ENCODE data around the gene SLC26A9. TPM values are rescaled to one million over a fixed set of nuclear protein-coding genes. Genes with fewer than 3 reads are reported as not detected.

SLC26A9 gene
- total RNA-seq, 1 donor from 2014 or later: not detected

DNA sequence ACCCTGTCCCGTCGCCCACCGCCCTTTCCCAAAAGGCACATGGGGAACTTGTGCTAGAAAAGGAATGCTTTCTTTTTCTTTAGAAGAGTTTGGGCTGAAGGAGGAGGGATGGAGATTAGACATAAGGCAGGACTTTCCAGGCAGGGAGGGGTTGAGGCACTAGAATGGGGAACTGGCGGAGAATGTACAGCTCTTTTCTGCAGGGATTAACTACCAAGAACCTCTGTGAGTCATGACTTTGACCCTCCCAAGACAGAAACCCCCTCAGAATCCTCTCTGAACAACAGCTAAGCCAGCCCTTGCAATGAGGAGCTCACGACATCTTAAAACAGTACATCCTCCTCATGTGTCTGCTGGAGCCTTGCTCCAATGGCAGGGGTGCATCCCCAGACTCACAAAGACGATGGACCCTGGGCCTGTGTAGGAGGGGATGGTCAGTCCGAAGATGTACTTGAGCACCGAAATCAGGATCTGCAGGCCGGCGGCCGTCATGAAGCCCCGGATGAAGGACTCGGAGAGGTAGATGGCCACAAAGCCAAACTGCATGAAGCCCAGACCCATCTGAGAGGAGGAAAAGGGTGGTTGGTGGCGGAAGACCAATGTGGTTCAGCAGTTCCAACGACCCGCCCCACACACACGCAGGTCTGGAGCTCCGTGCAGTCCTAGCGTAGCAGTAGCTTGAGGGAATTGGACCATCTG lies 13.6 kb downstream of the SLC26A9 start:
- CTCF ChIA-PET: interaction anchor here (1.1 kb wide), 1 partner anchor 48 kb away, joined by 3 read pairs; no protein-coding TSS in a partner anchor
- Mint-ChIP-seq H3K36me3 (ENCODE audit: low read depth) (no peaks in the 10 kb centered on the region), H3K4me1 (no peaks in the 10 kb centered on the region), H3K27ac (no peak overlapping the region), H3K27me3 (peaks cover 4% of the 10 kb centered on the region), H3K4me3 (no peak overlapping the region), H3K9me3 (no peaks in the 10 kb centered on the region)
- ATAC-seq (ENCODE audit: low read depth) (no peak), DNase-seq (no peak)
- POLR2A ChIA-PET: interaction anchor here (0.6 to 0.7 kb wide), 2 partner anchors 11 to 899 kb away, joined by 3 read pairs; no protein-coding TSS in a partner anchor
- TF ChIP-seq, protein P1, sequence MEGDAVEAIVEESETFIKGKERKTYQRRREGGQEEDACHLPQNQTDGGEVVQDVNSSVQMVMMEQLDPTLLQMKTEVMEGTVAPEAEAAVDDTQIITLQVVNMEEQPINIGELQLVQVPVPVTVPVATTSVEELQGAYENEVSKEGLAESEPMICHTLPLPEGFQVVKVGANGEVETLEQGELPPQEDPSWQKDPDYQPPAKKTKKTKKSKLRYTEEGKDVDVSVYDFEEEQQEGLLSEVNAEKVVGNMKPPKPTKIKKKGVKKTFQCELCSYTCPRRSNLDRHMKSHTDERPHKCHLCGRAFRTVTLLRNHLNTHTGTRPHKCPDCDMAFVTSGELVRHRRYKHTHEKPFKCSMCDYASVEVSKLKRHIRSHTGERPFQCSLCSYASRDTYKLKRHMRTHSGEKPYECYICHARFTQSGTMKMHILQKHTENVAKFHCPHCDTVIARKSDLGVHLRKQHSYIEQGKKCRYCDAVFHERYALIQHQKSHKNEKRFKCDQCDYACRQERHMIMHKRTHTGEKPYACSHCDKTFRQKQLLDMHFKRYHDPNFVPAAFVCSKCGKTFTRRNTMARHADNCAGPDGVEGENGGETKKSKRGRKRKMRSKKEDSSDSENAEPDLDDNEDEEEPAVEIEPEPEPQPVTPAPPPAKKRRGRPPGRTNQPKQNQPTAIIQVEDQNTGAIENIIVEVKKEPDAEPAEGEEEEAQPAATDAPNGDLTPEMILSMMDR (IDR thresholded peaks at IDR 0.05): no peak
- intact Hi-C loops (cut with micrococcal nuclease): no loop called here

DNA sequence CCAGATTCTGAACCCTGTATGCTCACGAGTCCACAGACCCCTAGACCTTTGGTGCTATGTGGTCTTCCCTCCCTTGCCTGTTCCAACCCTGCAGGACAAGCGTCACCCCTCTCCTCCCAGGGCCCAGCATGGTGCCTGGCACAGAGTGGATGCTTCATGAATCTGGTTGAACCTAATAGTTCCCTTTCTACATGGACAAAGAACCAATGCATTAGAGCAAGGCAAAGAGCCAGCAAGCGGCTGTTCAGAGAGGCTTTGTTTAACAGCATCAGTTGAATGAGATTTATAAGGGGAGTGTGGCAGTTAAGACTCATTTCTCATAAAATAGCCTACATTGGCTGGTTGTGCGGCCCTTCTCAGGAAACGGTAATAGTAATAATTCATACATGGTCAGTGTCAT lies 14.9 kb downstream of the SLC26A9 start:
- DNase-seq (no peak), ATAC-seq (ENCODE audit: low read depth) (no peak)
- no peak overlapping the region for H3K4me3 Mint-ChIP-seq
- no peaks in the 10 kb centered on the region for H3K4me1 Mint-ChIP-seq
- H3K9me3 Mint-ChIP-seq: no peaks in the 10 kb centered on the region
- CTCF ChIA-PET: no interaction called here
- intact Hi-C loops (cut with micrococcal nuclease): no loop called here
- no peaks in the 10 kb centered on the region for H3K36me3 Mint-ChIP-seq (ENCODE audit: low read depth)
- H3K27me3 Mint-ChIP-seq: no peaks in the 10 kb centered on the region
- POLR2A ChIA-PET: no interaction called here
- TF ChIP-seq, protein P1 (IDR thresholded peaks at IDR 0.05): no peak
- no peak overlapping the region for H3K27ac Mint-ChIP-seq

DNA sequence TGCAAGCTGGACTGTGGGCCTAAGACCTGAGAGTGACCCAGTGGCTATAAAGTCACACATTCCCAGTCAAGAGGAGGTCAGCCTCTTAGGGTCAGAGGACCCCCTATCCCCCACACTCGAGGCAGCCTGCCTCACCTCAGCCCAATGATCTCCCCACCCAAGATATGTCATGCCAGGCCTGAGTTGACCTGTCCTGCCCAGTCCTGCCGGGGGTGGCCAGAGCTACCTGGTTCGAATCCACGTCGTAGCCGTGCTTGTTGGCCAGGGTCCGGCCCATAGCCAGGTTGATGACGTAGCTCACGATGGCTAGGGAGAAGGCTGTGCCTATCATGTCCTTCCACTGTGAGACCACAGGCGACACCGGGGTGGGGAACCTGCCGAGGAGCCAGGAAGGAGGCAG lies 15.6 kb downstream of the SLC26A9 start:
- no peaks in the 10 kb centered on the region for H3K9me3 Mint-ChIP-seq
- no peaks in the 10 kb centered on the region for H3K36me3 Mint-ChIP-seq (ENCODE audit: low read depth)
- no peaks in the 10 kb centered on the region for H3K4me1 Mint-ChIP-seq
- intact Hi-C loops (cut with micrococcal nuclease): no loop called here
- TF ChIP-seq, protein P1 (IDR thresholded peaks at IDR 0.05): no peak
- H3K27ac Mint-ChIP-seq: no peak overlapping the region
- CTCF ChIA-PET: no interaction called here
- DNase-seq (no peak), ATAC-seq (ENCODE audit: low read depth) (no peak)
- POLR2A ChIA-PET: no interaction called here
- H3K27me3 Mint-ChIP-seq: no peaks in the 10 kb centered on the region
- no peak overlapping the region for H3K4me3 Mint-ChIP-seq

DNA sequence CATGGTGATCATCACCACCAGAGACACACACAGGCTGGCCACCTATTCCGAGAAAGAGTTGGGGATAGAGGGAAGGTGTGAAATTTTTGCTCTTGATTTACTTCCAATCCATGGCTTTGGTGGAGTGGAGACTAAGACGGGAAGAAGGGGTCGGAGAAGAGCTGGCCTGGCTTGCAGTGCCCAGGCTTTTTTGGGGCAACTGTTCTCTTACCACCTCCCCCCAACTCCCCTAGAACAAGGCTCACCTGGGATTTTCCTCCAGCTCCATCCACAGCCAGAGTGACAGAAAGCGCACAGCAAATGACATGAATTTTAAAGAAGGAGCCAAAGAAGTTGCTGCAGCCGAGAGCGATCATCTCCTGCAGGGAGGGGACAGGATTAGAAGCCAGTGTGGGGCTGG lies 16.0 kb downstream of the SLC26A9 start:
- Mint-ChIP-seq H3K27me3 (no peaks in the 10 kb centered on the region), H3K36me3 (ENCODE audit: low read depth) (no peaks in the 10 kb centered on the region), H3K9me3 (no peaks in the 10 kb centered on the region), H3K27ac (no peak overlapping the region), H3K4me1 (no peaks in the 10 kb centered on the region), H3K4me3 (no peak overlapping the region)
- POLR2A ChIA-PET: no interaction called here
- TF ChIP-seq, protein P1 (IDR thresholded peaks at IDR 0.05): no peak
- CTCF ChIA-PET: no interaction called here
- ATAC-seq (ENCODE audit: low read depth): no peak
- DNase-seq: no peak
- intact Hi-C loops (cut with micrococcal nuclease): no loop called here

DNA sequence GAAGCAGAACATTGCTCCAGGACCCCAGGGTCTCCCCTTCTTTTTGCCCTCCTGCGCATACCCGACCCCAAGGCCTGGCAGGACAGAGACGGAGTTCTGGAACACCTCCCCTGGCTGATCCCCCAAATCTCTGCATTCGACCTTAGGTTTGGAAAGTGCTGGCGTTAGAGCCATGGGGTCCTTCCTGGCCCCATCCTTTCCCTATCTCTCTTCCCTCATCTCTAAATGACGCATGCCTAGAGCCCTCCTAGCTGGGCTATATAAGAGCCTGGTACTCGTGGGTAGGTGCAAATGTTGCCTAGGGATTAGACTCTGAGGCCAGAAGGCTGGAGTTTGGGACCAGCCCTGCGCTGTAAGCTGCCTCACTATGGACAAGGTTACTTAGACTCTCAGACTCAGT lies 16.6 kb downstream of the SLC26A9 start:
- no peak for DNase-seq

More for the DNA sequence above, 16.6 kb downstream of the SLC26A9 start:
- ChIA-PET POLR2A (no interaction called here), CTCF (interaction anchor here (1.2 kb wide), 1 partner anchor 9 kb away, joined by 3 read pairs; no protein-coding TSS in a partner anchor)
- Mint-ChIP-seq H3K36me3 (ENCODE audit: low read depth) (no peaks in the 10 kb centered on the region), H3K27me3 (no peaks in the 10 kb centered on the region), H3K9me3 (no peaks in the 10 kb centered on the region), H3K4me1 (no peaks in the 10 kb centered on the region), H3K4me3 (no peak overlapping the region), H3K27ac (no peak overlapping the region)
- intact Hi-C loops (cut with micrococcal nuclease): no loop called here
- TF ChIP-seq, protein P1 (IDR thresholded peaks at IDR 0.05): no peak
- no peak for ATAC-seq (ENCODE audit: low read depth)
